HL-60/S4 treated with phorbol 12-myristate 13-acetate at 8.2 ng/mL for 4 days and 3 days (cell line): ENCODE results near the gene TTC19.

Experiments used
- in situ Hi-C: fragments of 300-500 bp; cut with MboI; formaldehyde crosslinking; loops from 2 replicates; pipeline ENCODE4 v1.15.0; 2022; ENCODE audit warnings: low sequenced_read_pairs

The TTC19 gene

GRCh38 chr17:15972497-15972951, 27.1 kb upstream of the TTC19 start:
- in situ Hi-C loops = no loop called here

GRCh38 chr17:15973016-15973415, 26.6 kb upstream of the TTC19 start:
- in situ Hi-C loops = no loop called here

- in situ Hi-C loops = no loop called here
These were observed 25.8 kb upstream of the TTC19 start for GRCh38 chr17:15973834-15974233.

- in situ Hi-C loops = loop anchor here (25.0 kb wide), 1 partner anchor 116 kb away; no protein-coding TSS in a partner anchor
These were observed 21.7 kb upstream of the TTC19 start for GRCh38 chr17:15977894-15978293.

- in situ Hi-C loops = loop anchor here (25.0 kb wide), 1 partner anchor 116 kb away; no protein-coding TSS in a partner anchor
These were observed 21.0 kb upstream of the TTC19 start for GRCh38 chr17:15978606-15979005.

GRCh38 chr17:15979013-15979412, 20.6 kb upstream of the TTC19 start:
- in situ Hi-C loops = loop anchor here (25.0 kb wide), 1 partner anchor 117 kb away; no protein-coding TSS in a partner anchor

- in situ Hi-C loops = loop anchor here (25.0 kb wide), 1 partner anchor 119 kb away; no protein-coding TSS in a partner anchor
These were observed 18.4 kb upstream of the TTC19 start for GRCh38 chr17:15981208-15981607.

GRCh38 chr17:15981646-15982580, 17.7 kb upstream of the TTC19 start:
- in situ Hi-C loops = loop anchor here (25.0 kb wide), 1 partner anchor 120 kb away; no protein-coding TSS in a partner anchor

- in situ Hi-C loops = loop anchor here (25.0 kb wide), 1 partner anchor 134 kb away; no protein-coding TSS in a partner anchor
These were observed 3.3 kb upstream of the TTC19 start for GRCh38 chr17:15996322-15996721.

GRCh38 chr17:15998031-15998562, 1.5 kb upstream of the TTC19 start:
- in situ Hi-C loops = loop anchor here (25.0 kb wide), 1 partner anchor 136 kb away; no protein-coding TSS in a partner anchor

GRCh38 chr17:15999974-16000827, 577 bp downstream of the TTC19 start:
- in situ Hi-C loops = loop anchor here (25.0 kb wide), 1 partner anchor 138 kb away; no protein-coding TSS in a partner anchor

- in situ Hi-C loops = no loop called here
These were observed 1.7 kb downstream of the TTC19 start for GRCh38 chr17:16001226-16001897.

- in situ Hi-C loops = no loop called here
These were observed 3.2 kb downstream of the TTC19 start for GRCh38 chr17:16002708-16003260.

GRCh38 chr17:16003841-16004240, 4.2 kb downstream of the TTC19 start:
- in situ Hi-C loops = no loop called here

GRCh38 chr17:16005636-16006035, 6.0 kb downstream of the TTC19 start:
- in situ Hi-C loops = no loop called here

GRCh38 chr17:16007439-16007838, 7.8 kb downstream of the TTC19 start:
- in situ Hi-C loops = no loop called here

GRCh38 chr17:16013943-16014407, 14.4 kb downstream of the TTC19 start:
- in situ Hi-C loops = no loop called here

- in situ Hi-C loops = no loop called here
These were observed 19.7 kb downstream of the TTC19 start for GRCh38 chr17:16019347-16019746.

GRCh38 chr17:16023881-16024280, 24.3 kb downstream of the TTC19 start:
- in situ Hi-C loops = no loop called here

GRCh38 chr17:16025202-16025601, 25.6 kb downstream of the TTC19 start:
- in situ Hi-C loops = no loop called here
